Liver (tissue), 9 donors: ENCODE measurements around the gene PTPRB. TPM values are rescaled to one million over a fixed set of nuclear protein-coding genes. Genes with fewer than 3 reads are reported as not detected.

Source experiments
- DNase-seq: peaks from one replicate; pipeline ENCODE4 v3.0.0-alpha.2; 2017; ENCODE audit warnings: low spot score
- H3K27ac ChIP-seq, 2 donors: one replicate each; pipeline ENCODE4 v1.7.0; 2013; ENCODE audit warnings: inconsistent platforms in 2 of 2, low read length in 2 of 2, control low read depth in 1 of 2, low read depth in 1 of 2, mild to moderate bottlenecking in 1 of 2
- H3K27me3 ChIP-seq, 4 donors: one replicate each; pipeline versions ENCODE4 v1.6.1 to v1.7.0; 2013; ENCODE audit warnings: low read length in 3 of 4, inconsistent platforms in 1 of 4, mild to moderate bottlenecking in 1 of 4, moderate library complexity in 1 of 4; ENCODE audit not compliant: control insufficient read depth in 4 of 4, insufficient read depth in 4 of 4
- H3K36me3 ChIP-seq, 4 donors: one replicate each; pipeline versions ENCODE4 v1.6.1 to v1.7.0; 2013; ENCODE audit warnings: low read length in 3 of 4, mild to moderate bottlenecking in 3 of 4, low read depth in 1 of 4, moderate library complexity in 1 of 4; ENCODE audit not compliant: control insufficient read depth in 4 of 4, insufficient read depth in 3 of 4
- H3K4me1 ChIP-seq, 4 donors: one replicate each; pipeline versions ENCODE4 v1.6.1 to v1.7.0; 2013; ENCODE audit warnings: low read length in 3 of 4, mild to moderate bottlenecking in 3 of 4, moderate library complexity in 1 of 4; ENCODE audit not compliant: control insufficient read depth in 4 of 4, insufficient read depth in 4 of 4
- H3K4me3 ChIP-seq, 3 donors: one replicate each; pipeline versions ENCODE4 v1.6.1 to v1.7.0; 2013; ENCODE audit warnings: low read length in 3 of 3, control low read depth in 1 of 3, low read depth in 1 of 3, mild to moderate bottlenecking in 1 of 3
- H3K9ac ChIP-seq, 2 donors: one replicate each; pipeline ENCODE4 v1.7.0; 2013; ENCODE audit warnings: low read length in 2 of 2, mild to moderate bottlenecking in 2 of 2, moderate library complexity in 2 of 2, control low read depth in 1 of 2, low read depth in 1 of 2
- H3K9me3 ChIP-seq, 4 donors: one replicate each; pipeline versions ENCODE4 v1.6.1 to v1.7.0; 2013; ENCODE audit warnings: low read length in 3 of 4; ENCODE audit not compliant: control insufficient read depth in 4 of 4
- CTCF ChIP-seq: fragments of 150-350 bp; IDR thresholded peaks from 2 replicates; pipeline ENCODE4 v1.5.1; 2017; ENCODE audit warnings: improper control_type of control experiment, low read depth, low read length; ENCODE audit not compliant: missing input control
- HNF4G ChIP-seq: IDR thresholded peaks from 2 replicates; pipeline ENCODE4 v1.6.1; 2016; ENCODE audit warnings: antibody characterized with exemption
- MAX ChIP-seq: IDR thresholded peaks from 2 replicates; pipeline ENCODE4 v1.6.1; 2016; ENCODE audit warnings: antibody characterized with exemption
- RAD21 ChIP-seq, 2 donors: IDR thresholded peaks; 2 replicates each; pipeline ENCODE4 v1.6.1; 2016; ENCODE audit warnings: antibody characterized with exemption in 2 of 2, mild to moderate bottlenecking in 2 of 2
- SP1 ChIP-seq: IDR thresholded peaks from 2 replicates; pipeline ENCODE4 v1.6.1; 2018; ENCODE audit warnings: antibody characterized with exemption, mild to moderate bottlenecking
- YY1 ChIP-seq: IDR thresholded peaks from 2 replicates; pipeline ENCODE4 v1.6.1; 2016; ENCODE audit warnings: antibody characterized with exemption, mild to moderate bottlenecking
- ZBTB33 ChIP-seq: IDR thresholded peaks from 2 replicates; pipeline ENCODE4 v1.6.1; 2016; ENCODE audit warnings: antibody characterized with exemption
- WGBS: extraction: QIAGEN DNeasy Blood & Tissue Kit; methylation state at CpG from one replicate; pipeline ENCODE4 v1.1.7; 2013; 5-methylcytosine and 5-hydroxymethylcytosine counted together
- polyA plus RNA-seq, 2 donors: library from polyadenylated mRNA; stranded (reverse) in 1 of 2; unstranded in 1 of 2; fragments of 200-250 nt in 1 of 2; fragments of >200 nt in 1 of 2; fragmentation: Nextera tagmentation in 1 of 2; extraction: Ambion mirVana in 1 of 2; gene quantifications; one replicate each; pipeline versions ENCODE4 v1.2.1 to v1.2.3, GENCODE V29; 2013 to 2015
- total RNA-seq, 2 donors: library from RNA; depleted of rRNA; stranded (reverse); fragments of >200 nt; gene quantifications; one replicate each; pipeline ENCODE4 v1.2.3, GENCODE V29; 2014
- TF ChIP-seq, protein P1 (sequence below): IDR thresholded peaks from 2 replicates; pipeline ENCODE4 v1.6.1; 2016; ENCODE audit warnings: antibody characterized with exemption
- donor health status: healthy.
- donor health status: healthy.
- donor health status: healthy.
- donor health status: healthy.
- donor health status: healthy.

PTPRB gene
- total and polyA plus RNA-seq, 4 donors = 6.3 to 64.9 (median 8.4) TPM

DNA sequence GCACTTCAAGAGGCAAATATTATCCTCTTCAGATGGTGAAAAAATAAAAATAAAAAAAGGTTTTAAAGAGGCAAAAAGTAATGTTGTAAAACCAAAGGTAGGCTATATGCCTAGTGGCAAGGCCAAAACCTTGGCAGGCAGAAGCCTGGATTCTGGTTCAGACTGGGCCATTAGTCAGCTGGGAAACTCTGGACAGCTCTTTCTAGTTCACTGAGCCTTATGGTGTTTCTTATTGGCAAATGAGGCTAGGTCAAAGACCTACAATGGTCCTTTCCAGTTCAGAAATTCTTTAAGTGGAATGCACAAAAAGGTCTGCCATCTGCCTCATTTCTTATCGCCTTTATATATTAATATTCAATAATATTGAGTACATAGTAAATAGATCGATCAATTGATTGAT, 44.6 kb downstream of the PTPRB start (continued):
- no peak for TF ChIP-seq ZBTB33

DNA sequence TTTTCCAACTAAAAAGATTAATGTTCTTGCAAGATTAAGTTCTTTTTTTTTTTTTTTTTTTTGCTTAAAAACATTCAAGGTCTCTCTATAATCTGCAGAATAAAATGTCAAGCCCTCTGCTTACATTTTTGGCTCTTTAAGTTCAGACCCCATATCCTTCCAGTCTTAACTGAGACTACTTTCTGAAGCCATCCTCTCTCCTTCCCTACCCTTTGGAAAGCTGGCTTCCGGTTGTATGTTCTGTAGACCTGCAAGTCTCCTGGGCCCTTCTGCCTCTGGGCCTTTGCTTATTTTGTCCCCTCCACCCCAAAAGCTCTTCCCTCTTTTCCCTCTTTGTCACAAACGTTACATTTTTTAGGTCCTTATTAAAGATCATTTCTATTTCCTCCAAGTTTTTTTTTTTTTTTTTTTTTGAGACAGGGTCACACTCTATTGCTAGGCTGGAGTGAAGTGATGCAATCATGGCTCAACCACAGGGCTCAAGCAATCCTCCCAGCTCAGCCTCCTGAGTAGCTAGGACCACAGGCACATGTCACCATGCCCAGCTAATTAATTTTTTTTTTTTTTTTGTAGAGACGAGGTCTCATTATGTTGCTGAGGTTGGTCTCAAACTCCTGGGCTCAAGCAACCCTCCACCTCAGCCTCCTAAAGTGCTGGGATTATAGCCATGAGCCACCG, 46.5 kb downstream of the PTPRB start:
- H3K27me3 ChIP-seq = no peaks in the 10 kb centered on the region
- no peak for TF ChIP-seq HNF4G
- no peaks in the 10 kb centered on the region for H3K9me3 ChIP-seq
- no peak overlapping the region for H3K9ac ChIP-seq
- no peaks in the 10 kb centered on the region for H3K4me1 ChIP-seq
- H3K36me3 ChIP-seq = no peaks in the 10 kb centered on the region
- no peak overlapping the region for H3K27ac ChIP-seq
- whole genome bisulfite sequencing = 75% methylated on average over 4 of the region's 4 CpGs
- DNase-seq = no peak
- H3K4me3 ChIP-seq = no peak overlapping the region

DNA sequence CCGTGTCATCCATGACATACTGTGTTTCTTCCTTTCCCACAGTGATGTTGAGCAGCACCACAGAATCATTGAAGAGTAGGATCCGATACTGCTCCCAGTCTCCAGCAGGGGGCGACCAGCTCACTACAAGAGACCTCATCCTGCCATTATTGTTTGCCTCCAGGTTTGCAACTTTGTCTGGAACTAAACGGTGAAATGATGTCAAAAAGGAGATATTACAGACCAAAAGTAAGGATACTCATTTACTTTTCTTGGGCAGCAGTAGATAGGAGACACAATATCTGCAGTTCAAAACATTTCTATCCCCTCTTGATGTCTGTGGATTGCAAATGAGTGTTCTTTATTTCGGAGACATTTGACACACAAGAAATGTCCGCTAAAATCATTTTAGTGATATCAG, 47.2 kb downstream of the PTPRB start:
- Histone ChIP-seq H3K4me3 (no peak overlapping the region), H3K36me3 (no peaks in the 10 kb centered on the region), H3K9me3 (no peaks in the 10 kb centered on the region), H3K9ac (no peak overlapping the region), H3K4me1 (no peaks in the 10 kb centered on the region), H3K27me3 (no peaks in the 10 kb centered on the region), H3K27ac (no peak overlapping the region)
- TF ChIP-seq HNF4G (no peak), SP1 (no peak), RAD21 (IDR thresholded peaks at IDR 0.05) (peak; percentile 86 to 91), MAX (no peak), CTCF (peak; percentile 72)
- TF ChIP-seq, protein P1, sequence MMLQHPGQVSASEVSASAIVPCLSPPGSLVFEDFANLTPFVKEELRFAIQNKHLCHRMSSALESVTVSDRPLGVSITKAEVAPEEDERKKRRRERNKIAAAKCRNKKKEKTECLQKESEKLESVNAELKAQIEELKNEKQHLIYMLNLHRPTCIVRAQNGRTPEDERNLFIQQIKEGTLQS = no peak
- WGBS = 32% methylated on average over 6 of the region's 6 CpGs
- DNase-seq = peak; percentile 62

DNA sequence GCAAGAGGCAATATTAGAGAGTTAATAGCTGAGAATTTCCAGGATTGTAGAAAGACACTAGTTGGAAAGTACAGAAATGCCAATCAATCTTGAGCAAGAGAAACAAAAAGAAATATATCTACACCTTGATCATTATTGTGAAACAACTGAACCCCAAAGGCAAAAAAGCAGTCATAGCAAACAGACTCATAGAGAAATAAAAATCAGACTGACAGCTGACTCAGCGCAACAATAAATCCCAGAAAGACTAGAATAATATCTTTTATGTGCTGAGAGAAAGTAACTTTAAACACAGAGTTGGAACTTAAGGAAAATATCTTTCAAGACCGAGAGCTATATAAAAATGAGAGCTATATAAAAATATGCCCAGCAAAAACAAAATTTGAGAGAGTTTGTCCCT, 52.9 kb downstream of the PTPRB start:
- H3K4me3 ChIP-seq = no peak overlapping the region
- no peaks in the 10 kb centered on the region for H3K9me3 ChIP-seq
- no peak overlapping the region for H3K27ac ChIP-seq
- no peaks in the 10 kb centered on the region for H3K27me3 ChIP-seq
- H3K4me1 ChIP-seq = no peaks in the 10 kb centered on the region
- no peak overlapping the region for H3K9ac ChIP-seq
- no peak for TF ChIP-seq MAX
- TF ChIP-seq YY1 = no peak
- no peak for DNase-seq
- H3K36me3 ChIP-seq = no peaks in the 10 kb centered on the region
- WGBS = 83% methylated on average over 2 of the region's 2 CpGs
